ENCODE data around the gene CORT. TPM values are rescaled to one million over a fixed set of nuclear protein-coding genes. Genes with fewer than 3 reads are reported as not detected.

Gene CORT
- polyA plus RNA-seq, 1 experiment: not detected

DNA sequence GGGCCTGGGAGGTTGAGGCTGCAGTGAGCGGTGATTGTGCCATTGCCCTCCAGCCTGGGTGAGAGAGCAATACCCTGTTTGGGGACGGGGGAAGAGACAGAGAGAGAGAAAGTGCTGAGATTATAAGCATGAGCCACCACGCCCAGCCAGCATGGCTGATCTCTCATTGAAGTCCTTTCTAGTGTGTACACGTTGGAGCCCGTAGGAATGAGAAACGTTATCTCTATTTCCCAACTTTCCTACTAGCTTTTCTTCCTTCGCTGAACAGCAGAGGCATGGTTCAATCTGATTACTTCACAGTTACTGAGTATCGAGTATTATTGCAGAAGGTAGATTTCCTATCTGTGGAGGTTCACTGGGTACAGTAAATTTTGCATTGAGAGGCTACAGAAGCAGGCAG is 29.5 kb downstream of the CORT start:
- Histone ChIP-seq H3K27ac (ENCODE audit: low read depth, low read length) (no peak overlapping the region), H3K9me3 (ENCODE audit: control insufficient read depth, insufficient read depth, low read length) (no peaks in the 10 kb centered on the region; the same call in 1 of the 2 replicates), H3K4me3 (ENCODE audit: low read depth, low read length) (no peak overlapping the region), H3K27me3 (ENCODE audit: control insufficient read depth, insufficient read depth, low read length) (no peaks in the 10 kb centered on the region)
- POLR2A ChIA-PET: no interaction called here
- CTCF ChIA-PET: interaction anchor here (1.3 kb wide), 1 partner anchor 15 kb away, joined by 6 read pairs; no protein-coding TSS in a partner anchor
- no peak for DNase-seq (ENCODE audit: low read depth, low spot score)
- TF ChIP-seq, protein P1, sequence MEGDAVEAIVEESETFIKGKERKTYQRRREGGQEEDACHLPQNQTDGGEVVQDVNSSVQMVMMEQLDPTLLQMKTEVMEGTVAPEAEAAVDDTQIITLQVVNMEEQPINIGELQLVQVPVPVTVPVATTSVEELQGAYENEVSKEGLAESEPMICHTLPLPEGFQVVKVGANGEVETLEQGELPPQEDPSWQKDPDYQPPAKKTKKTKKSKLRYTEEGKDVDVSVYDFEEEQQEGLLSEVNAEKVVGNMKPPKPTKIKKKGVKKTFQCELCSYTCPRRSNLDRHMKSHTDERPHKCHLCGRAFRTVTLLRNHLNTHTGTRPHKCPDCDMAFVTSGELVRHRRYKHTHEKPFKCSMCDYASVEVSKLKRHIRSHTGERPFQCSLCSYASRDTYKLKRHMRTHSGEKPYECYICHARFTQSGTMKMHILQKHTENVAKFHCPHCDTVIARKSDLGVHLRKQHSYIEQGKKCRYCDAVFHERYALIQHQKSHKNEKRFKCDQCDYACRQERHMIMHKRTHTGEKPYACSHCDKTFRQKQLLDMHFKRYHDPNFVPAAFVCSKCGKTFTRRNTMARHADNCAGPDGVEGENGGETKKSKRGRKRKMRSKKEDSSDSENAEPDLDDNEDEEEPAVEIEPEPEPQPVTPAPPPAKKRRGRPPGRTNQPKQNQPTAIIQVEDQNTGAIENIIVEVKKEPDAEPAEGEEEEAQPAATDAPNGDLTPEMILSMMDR (IDR thresholded peaks at IDR 0.05; ENCODE audit: low read depth, low read length): no peak

DNA sequence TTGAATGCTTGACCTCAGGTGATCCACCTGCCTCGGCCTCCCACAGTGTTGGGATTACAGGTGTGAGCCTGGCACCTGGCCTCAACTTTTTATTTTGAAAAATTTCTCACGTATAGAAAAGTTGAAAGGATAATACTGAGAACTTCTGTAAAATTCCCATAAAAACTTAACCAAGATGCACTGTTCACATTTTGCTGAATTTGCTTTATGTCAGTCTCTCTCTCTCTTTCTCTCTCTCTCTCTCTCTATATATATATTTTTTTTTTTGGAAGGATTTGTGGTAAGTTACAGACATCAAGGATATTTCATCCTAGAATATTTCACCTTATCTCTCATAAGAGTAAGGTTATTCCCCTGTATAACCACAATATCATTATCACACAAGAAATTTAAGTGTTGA is 30.8 kb downstream of the CORT start:
- TF ChIP-seq, protein P1 (IDR thresholded peaks at IDR 0.05; ENCODE audit: low read depth, low read length): no peak
- Histone ChIP-seq H3K4me3 (ENCODE audit: low read depth, low read length) (no peak overlapping the region), H3K27ac (ENCODE audit: low read depth, low read length) (no peak overlapping the region), H3K9me3 (ENCODE audit: control insufficient read depth, insufficient read depth, low read length) (0 out of 2 replicates have a peak, but pooled peaks cover under 1% of the 10 kb centered on the region), H3K27me3 (ENCODE audit: control insufficient read depth, insufficient read depth, low read length) (no peaks in the 10 kb centered on the region)
- DNase-seq (ENCODE audit: low read depth, low spot score): no peak
- CTCF ChIA-PET: interaction anchor here (0.6 kb wide), 1 partner anchor 13 kb away, joined by 3 read pairs; no protein-coding TSS in a partner anchor
- POLR2A ChIA-PET: no interaction called here

DNA sequence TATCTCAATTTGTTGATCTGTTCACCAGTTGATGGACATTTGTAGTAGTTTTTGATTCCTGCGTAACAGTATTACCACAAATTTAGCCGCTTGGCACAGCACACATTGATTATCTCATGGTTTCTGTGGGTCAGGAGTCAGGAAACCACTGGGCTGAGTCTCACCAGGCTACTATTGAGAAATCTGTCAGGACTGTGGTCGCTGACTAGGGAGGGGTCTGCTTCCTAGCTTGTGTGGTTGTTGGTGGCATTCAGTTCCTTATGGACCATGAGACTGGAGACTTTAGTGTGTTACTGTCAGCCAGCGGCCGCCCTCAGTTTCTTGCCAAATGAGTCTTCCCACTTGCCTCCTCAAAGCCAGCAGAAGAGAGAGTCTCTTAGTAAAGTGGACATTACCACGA is 34.7 kb downstream of the CORT start:
- ChIA-PET CTCF (interaction anchor here (2.6 kb wide), 1 partner anchor 10 kb away, joined by 32 read pairs; no protein-coding TSS in a partner anchor), POLR2A (no interaction called here)
- H3K27ac ChIP-seq (ENCODE audit: low read depth, low read length): peak overlapping the region; percentile 21
- H3K9me3 ChIP-seq (ENCODE audit: control insufficient read depth, insufficient read depth, low read length): 0 out of 2 replicates have a peak, but pooled peaks cover 4% of the 10 kb centered on the region
- no peaks in the 10 kb centered on the region for H3K27me3 ChIP-seq (ENCODE audit: control insufficient read depth, insufficient read depth, low read length)
- no peak overlapping the region for H3K4me3 ChIP-seq (ENCODE audit: low read depth, low read length)
- no peak for DNase-seq (ENCODE audit: low read depth, low spot score)
- TF ChIP-seq, protein P1 (IDR thresholded peaks at IDR 0.05; ENCODE audit: low read depth, low read length): no peak

DNA sequence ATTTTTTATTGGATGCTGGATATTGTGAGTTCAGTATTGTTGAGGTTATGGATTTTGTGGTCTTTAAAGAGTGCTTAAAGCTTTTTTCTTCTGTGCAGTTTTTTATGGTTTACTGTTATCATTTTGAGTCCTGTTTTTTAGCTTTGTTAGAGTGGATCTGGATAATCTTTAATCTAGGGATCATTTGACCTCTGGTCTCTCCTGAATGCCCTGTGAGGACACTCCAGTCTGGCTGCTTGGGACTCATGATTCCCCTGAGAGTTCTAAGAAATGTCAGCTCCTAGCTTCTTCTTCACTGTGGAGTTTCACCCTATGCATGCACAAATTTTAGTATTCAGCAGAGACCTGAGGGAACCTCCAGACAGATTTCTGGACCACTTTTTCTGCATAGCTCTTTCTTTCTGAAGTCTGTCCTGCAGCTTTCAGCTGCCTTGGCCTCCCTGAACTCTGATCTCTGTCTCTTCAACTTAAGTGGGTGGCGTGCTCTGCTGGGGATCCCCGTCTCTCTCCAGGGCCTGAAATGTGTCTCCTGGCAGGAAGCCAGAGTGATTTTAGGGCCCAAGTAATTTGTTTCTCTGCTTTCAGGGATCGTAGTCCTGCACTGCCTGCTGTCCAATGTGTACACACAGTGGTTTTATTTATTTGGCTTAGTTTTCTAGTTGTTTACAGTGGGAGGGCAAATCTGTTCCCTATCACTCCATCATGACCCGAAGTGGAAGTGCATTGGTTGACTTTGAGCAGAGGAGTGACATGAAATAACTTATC is 39.6 kb downstream of the CORT start:
- Histone ChIP-seq H3K27me3 (ENCODE audit: control insufficient read depth, insufficient read depth, low read length) (no peaks in the 10 kb centered on the region), H3K9me3 (ENCODE audit: control insufficient read depth, insufficient read depth, low read length) (0 out of 2 replicates have a peak, but pooled peaks cover 4% of the 10 kb centered on the region), H3K4me3 (ENCODE audit: low read depth, low read length) (no peak overlapping the region), H3K27ac (ENCODE audit: low read depth, low read length) (no peak overlapping the region)
- DNase-seq (ENCODE audit: low read depth, low spot score): no peak
- ChIA-PET CTCF (interaction anchor here (1.9 kb wide), 1 partner anchor 112 kb away, joined by 9 read pairs; no protein-coding TSS in a partner anchor), POLR2A (interaction anchor here (0.6 kb wide), 1 partner anchor 22 kb away, joined by 5 read pairs; no protein-coding TSS in a partner anchor)
- TF ChIP-seq, protein P1 (IDR thresholded peaks at IDR 0.05; ENCODE audit: low read depth, low read length): no peak

Measured in AG04450 (cell line).